ENCODE data around the gene CHKA.

Gene CHKA

GRCh38 chr11:68018730-68019190 lies 102.4 kb downstream of the CHKA start:
- no peak for TF ChIP-seq CTCF (IDR thresholded peaks at IDR 0.05; ENCODE audit: extremely low read depth, missing control alignments)
- no peak for DNase-seq (ENCODE audit: low spot score)

- no peak for DNase-seq (ENCODE audit: low spot score)
- no peak for TF ChIP-seq CTCF (IDR thresholded peaks at IDR 0.05; ENCODE audit: extremely low read depth, missing control alignments)
Observed at GRCh38 chr11:68017980-68018729, 103.0 kb downstream of the CHKA start.

- no peak for DNase-seq (ENCODE audit: low spot score)
Observed at GRCh38 chr11:68016904-68017817, 104.0 kb downstream of the CHKA start.

GRCh38 chr11:68016161-68016903 lies 104.9 kb downstream of the CHKA start:
- no peak for DNase-seq (ENCODE audit: low spot score)

More at GRCh38 chr11:68016904-68017817, 104.0 kb downstream of the CHKA start:
- TF ChIP-seq CTCF (IDR thresholded peaks at IDR 0.05; ENCODE audit: extremely low read depth, missing control alignments): no peak

GRCh38 chr11:68015467-68015866 lies 105.7 kb downstream of the CHKA start:
- no peak for DNase-seq (ENCODE audit: low spot score)
- no peak for TF ChIP-seq CTCF (IDR thresholded peaks at IDR 0.05; ENCODE audit: extremely low read depth, missing control alignments)

More at GRCh38 chr11:68016161-68016903, 104.9 kb downstream of the CHKA start:
- TF ChIP-seq CTCF (IDR thresholded peaks at IDR 0.05; ENCODE audit: extremely low read depth, missing control alignments): no peak

- TF ChIP-seq CTCF (IDR thresholded peaks at IDR 0.05; ENCODE audit: extremely low read depth, missing control alignments): no peak
- no peak for DNase-seq (ENCODE audit: low spot score)
Observed at GRCh38 chr11:68014947-68015447, 106.2 kb downstream of the CHKA start.
